PC-3 (cell line): ENCODE data around the gene ETS1.

Experiments
- EZH2 ChIP-seq: fragments of 300-600 bp; sonication (generic); IDR thresholded peaks from one replicate; pipeline ENCODE4 v1.6.1; 2017; ENCODE audit warnings: antibody characterized with exemption, mild to moderate bottlenecking, low read length; ENCODE audit not compliant: unreplicated experiment
- EZH2phosphoT487 ChIP-seq: fragments of 300-600 bp; sonication (generic); IDR thresholded peaks from 2 replicates; pipeline ENCODE4 v1.6.1; 2018; ENCODE audit warnings: mild to moderate bottlenecking, antibody characterized with exemption, low read length, borderline replicate concordance

DNA sequence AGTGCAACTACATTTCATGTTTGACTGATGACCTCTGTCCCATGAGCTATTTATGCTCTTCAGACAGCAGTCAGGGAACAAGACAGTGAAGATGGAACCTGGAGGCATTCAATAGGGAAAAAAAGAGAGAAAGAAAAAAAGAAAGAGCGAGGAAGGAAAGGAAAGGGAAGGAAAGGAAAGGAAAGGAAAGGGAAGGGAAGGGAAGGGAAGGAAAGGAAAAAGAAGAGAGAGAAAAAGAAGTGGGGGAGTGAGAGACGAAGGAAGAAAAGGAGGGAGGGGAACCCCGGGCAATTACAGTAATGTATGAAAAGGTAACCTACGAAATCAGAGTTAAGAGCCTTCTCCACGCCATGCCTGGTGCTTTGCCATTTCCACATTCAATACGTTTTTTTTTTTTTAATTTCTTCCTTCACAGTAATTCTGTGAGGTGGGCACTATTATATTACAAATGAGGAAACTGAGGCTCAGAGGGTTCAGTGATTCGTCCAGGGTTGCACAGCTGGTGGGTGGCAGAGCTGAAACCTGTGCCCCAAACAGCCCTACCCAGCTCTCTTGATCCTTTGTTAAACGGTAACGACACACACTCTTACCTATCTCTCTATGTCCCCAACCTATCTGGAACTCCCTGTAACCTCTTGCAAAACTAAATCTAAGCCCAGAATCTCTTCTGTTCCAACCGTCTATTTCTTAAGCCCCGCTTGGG lies 39.3 kb downstream of the ETS1 start:
- TF ChIP-seq EZH2: no peak
- TF ChIP-seq EZH2phosphoT487: no peak
